ENCODE measurements around the gene CD200R1L.

Gene CD200R1L

DNA sequence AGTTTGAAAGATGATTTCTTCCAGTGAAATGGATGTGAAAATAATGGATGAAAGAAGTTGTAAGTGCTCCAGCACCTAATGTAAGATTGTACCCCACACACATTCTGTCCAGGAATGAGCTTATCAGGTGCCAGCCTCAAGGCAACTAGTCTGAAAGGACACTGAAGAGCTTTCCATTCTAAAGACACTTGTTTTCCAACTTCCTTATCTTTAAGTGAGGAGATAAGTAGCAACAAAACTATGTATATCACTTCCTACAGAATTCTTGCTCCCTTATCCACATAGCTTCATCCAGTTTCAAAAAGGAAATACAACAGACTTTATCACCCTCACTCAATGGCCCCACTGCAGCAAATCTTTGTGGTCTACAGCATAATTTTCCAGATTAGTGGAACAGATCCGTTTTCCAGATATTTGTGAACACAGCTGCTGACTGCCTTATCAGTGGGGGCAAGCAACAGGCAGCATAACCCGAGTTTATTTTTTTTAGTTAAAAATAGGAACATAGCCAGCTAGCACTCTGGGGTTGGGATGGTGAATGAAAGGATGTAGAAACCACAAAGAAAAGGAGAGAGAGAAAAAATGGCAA, 60.6 kb downstream of the CD200R1L start:
- no peak for DNase-seq

DNA sequence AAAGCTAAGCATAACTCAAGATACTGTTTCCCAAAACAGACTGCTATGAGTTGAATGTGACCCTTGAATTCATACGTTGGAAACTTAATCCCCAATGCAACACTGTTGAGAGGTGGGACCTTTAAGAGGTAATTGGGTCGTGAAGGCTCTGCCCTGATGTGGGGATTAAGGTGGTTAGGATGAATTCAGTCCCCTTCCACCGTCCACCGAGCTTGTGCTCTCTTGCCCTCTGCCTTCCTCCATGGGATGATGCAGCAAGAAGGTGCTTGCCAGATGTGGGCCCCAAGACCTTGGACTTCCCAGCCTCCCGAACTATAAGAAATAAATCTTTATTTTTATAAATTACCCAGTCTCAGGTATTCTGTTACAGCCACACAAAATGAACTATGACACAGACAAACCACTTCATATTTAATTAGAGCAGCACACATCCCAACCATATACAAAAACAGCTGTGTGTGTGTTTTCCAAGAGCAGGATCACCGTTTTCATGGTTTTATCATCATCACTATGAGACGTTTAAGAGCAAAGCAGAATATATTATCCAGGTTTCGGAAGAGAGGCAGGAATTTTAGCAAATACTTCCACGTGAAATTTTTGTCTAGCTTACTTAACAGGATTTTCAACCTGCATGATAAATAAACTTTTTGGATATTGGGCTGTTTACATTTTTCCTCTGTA, 61.2 kb downstream of the CD200R1L start:
- DNase-seq: no peak

DNA sequence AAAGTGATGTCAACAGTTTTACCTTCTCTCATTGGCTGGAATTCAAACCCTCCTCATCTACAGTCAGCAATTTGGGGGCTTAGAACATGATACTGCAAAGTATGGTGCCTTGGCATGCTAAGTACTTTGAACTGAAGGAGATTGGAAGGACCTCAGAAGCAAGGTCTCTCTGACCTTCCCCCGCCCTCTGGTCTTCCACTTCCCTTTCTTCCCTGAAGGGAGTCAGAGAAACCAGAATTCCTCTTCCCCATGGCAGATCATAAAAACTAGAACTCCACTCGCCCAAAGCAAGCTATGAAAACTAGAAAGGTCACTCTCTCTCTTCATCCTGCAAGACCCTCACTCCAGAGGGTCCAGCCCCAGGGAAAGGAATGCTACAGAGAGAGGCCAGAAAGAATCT, 64.2 kb downstream of the CD200R1L start:
- DNase-seq: no peak

DNA sequence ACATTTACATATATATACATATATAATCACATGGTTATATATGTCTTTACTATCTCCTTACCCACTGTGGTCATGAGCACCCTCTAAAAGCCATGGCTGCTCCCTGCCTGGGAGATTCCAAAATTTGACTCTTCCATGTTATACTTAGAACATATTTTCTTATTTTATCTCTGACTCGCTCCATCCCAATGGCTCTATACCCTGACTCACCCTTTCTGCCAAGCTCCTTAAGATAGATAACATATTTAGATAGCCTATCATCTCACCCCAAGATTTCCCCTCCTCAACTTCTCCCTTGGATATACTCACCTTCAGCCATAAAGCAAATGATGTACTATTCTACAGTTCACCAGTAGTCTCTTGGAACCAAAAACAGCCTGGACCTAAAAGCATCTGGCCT, 65.1 kb downstream of the CD200R1L start:
- no peak for DNase-seq

DNA sequence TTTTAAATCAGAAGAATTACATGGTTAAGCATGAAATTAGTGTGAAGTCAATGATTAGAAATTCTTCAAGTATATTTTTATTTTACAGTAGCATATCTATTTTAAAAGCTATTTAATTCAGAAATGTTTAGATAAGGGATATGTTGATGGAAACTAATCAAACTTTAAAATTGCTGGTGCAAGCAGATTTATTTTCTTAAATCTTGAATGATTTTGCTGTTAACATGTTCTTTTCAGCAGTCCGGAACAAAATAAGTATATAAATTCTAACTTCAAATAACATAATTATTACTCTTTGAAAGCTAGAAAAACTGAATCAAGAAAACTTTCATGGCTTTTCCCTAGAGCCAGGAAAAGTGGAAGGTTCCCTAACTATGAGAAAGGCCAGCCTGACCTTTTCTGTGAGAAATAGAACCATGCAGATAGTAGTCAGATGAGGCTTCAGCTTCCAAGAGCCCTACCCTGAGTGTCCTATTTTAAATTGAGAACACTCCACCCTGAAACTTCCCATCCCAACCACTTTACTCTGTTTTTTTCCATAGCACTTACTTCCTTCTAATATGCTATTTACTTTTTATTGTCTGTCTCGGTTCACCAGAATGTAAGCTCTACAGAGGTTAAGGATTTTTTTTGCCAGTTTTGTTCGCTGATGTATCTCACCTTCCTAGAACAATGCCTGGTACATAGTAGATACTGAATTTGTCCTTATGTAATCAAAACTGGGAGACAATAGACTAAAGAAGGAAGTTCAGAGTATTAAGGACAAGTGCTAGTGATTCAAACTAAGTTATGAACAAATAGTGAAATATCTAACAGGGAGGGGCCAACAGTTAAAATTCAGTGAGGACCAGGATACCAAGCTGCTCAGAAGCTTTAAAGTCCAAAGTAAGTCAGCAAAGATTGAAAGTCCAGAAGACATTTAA, 66.8 kb downstream of the CD200R1L start:
- no peak for DNase-seq

DNA sequence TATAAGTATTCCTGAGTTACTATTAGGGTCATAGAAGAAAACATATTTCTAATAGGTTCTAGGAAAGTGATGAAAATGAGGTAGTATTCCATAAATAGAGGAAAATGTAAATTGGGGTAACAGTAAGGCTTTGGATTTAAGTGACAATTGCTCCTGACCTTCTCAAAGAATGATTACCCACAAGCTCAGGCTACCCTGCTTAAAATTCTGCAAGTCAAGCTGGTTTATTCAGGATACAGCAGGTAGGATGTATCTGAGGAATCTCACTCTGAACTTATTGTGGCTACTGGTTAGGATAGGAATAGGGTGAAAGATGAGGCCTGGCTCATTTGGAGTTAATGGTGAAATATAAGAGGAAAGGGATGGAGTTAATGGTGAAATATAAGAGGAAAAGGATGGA, 67.7 kb downstream of the CD200R1L start:
- no peak for DNase-seq

GRCh38 chr3:112778353-112778948, 68.2 kb downstream of the CD200R1L start:
- no peak for DNase-seq

- DNase-seq: no peak
Measured at GRCh38 chr3:112777811-112778210, 68.9 kb downstream of the CD200R1L start.

- DNase-seq: no peak
Measured at GRCh38 chr3:112776836-112777235, 69.8 kb downstream of the CD200R1L start.

GRCh38 chr3:112776000-112776399, 70.7 kb downstream of the CD200R1L start:
- DNase-seq: no peak

DNA sequence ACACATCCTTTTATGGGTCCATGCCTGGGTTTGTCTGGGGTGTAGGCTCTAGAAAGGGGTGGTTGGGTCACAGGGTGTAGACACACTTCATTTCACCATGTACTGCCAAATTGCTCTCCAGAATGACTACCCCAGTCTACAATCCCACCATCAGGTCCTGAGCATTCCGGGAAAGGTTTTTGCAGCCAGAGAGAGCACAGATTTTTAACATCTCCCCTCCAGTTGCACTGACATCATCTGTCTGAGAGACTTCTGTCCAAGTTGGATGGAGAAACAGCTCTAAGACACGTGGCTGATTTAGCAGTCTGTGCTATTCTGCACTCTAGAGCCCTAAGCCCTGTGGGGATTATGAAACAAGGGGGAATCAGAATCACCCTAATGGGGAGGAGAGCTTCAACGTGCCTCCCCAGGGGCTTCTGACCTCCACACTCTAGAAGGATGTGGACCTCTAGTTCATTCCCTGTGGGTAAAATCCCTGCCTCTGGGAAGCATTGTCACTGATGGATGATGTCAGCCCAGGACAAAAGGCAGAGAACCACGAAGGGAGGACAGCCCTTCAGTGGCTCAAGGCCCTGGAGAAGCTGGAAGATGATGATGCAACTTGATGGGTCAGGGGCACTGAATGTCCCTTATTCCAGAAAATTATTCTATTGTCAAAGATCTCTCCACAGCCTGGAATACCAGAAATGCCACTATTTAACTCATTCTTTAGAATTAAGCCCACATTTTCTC, 71.5 kb downstream of the CD200R1L start:
- no peak for DNase-seq

DNA sequence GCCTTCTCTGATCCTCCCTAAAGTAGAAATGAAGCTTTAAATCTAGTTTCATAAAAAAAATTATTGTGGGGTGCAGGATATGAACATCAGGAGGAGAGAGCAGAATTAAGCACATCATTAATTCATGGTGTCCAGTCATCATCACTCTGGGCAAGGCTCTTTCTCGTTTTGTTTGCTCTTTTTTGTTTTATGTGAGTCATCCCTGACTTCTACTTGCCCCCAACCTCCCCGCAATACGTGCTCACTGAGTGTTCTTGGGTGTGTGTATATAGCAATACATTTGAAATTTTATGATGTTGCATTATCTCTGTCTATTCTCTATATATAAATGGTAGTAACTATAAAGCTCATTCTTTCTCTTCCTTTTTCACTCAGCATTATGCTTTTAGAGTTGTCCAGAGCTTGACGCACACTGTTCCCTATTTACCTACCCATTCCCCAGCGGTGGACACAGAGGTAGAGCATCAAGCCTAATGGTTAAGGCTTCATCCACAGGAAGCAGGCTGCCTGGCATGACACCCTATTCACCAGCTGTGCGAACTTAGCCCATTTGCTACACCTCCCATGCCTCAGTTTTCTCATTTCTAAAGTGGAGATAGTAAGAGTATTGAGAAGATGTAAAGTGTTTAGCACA, 72.3 kb downstream of the CD200R1L start:
- no peak for DNase-seq

GRCh38 chr3:112773864-112774263, 72.8 kb downstream of the CD200R1L start:
- no peak for DNase-seq

DNA sequence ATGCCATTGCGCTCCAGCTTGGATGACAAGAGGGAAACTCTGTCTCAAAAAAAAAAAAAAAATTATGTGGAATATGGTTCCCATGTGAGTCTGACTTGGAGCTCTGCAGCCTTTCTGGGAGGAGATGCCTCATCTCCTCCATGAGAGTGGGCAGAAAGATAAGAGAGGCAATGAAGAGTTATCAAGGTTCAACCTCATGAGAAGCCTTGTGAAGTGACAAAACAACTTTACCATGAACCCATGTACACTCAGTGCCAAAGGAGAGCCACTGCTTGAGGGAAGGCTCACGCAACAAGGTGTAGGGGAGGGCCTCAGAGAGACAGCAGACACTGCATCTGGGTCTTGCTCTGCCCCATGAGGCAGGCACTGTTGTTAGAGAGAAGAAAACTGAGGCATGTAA, 75.7 kb downstream of the CD200R1L start:
- no peak for DNase-seq

DNA sequence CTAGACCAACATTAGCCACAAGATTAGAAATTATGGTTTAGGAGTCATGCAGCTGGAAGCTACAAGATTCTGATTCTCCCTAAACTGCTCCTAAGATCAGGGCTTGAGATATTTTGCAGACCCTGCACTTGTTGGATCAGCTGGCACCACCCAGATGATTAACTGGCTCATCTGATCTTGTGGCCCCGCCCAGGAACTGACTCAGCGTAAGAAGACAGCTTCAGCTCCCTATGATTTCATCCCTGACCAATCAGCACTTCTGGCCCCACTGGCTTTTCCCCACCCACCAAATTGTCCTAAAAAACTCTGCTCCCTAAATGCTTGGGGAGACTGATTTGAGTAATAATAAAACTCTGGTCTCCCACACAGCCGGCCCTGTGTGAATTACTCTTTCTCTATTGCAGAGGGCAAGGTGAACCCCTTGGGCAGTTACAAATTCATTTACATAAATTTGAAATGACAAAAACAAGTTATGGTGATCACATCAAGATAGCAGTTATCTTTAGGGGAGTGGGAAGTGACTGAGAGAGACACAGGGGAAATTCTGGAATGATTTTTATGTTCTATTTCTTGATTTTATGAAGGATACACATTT, 76.5 kb downstream of the CD200R1L start:
- DNase-seq: no peak

DNA sequence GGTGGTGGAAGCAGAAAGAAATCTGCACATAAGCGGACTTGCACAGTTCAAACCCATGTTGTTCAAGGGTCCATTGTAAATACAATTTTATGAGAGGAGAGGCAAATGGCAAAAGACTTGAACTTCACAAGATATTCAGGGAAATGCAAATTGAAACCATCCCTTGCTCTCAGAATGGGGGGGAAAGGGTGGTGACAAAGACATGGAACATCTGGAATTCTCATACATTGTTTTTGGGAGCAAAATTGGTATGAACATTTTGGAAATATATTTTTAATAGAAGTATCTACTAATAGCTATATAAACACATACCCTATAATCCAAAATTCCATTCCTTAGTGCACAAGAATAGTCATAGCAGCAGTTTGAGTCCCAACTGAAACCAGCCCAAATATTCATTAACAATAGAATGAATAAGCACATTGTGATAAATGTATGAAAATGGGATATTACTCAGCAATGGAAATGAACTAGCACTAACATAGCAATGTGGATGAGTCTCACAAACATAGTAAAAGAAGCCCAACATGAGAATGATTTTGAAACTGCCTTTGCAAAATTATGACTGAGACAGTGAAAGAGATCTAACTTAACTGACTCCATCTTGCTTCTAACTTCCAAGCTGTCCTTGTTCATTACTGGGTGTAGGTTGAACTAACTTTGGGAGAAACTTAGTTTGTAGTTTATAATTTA, 77.2 kb downstream of the CD200R1L start:
- no peak for DNase-seq

DNA sequence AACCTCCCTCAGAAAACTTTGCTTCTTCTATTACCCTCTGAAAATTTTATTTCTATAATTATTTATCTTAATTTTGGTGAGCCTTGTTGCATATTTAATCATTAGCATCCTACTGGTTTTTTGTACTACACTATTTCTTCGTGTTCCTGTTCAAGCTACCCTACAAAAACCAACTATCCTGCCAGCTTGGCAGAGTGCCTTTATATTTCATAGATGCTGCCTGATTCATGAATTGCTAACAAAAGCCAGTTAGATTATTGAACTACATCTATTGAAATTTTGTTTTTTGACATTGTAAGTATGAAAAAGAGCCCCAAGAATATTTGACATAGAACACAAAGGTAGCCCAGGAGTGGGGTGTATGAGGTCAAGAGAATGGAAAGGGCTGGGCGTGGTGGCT, 78.9 kb downstream of the CD200R1L start:
- DNase-seq: no peak

GRCh38 chr3:112767177-112767576, 79.5 kb downstream of the CD200R1L start:
- no peak for DNase-seq
